Right renal pelvis (tissue), 4 donors: ENCODE results near the gene SLC29A2. TPM values are rescaled to one million over a fixed set of nuclear protein-coding genes. Genes with fewer than 3 reads are reported as not detected.
"Not testable (repeated sequence)": the region's sequence is repeated elsewhere in the genome, so short reads cannot be mapped to it uniquely, and the experiment has no call there.

Experiments
- DNase-seq, 4 donors: peaks; one replicate each; pipeline ENCODE4 v3.0.0-alpha.2; 2013; ENCODE audit warnings: low read depth in 4 of 4, low spot score in 3 of 4, missing footprints in 1 of 4
- polyA plus RNA-seq, 4 donors: library from polyadenylated mRNA; unstranded; fragments of 120-200 nt; gene quantifications; one replicate each; pipeline ENCODE4 v1.2.1, GENCODE V29; 2013; ENCODE audit not compliant: insufficient read length in 4 of 4

The SLC29A2 gene
- polyA plus RNA-seq, 4 donors, result 18.5 to 23.1 (median 20.8) TPM

GRCh38 chr11:66386171-66387069 lies 14.9 kb upstream of the SLC29A2 start:
- DNase-seq, result peak; percentile 72 to 89 (median 84)

- not testable (repeated sequence) for DNase-seq
These were observed 12.8 kb upstream of the SLC29A2 start for GRCh38 chr11:66384316-66384715.

- not testable (repeated sequence) for DNase-seq
These were observed 8.7 kb upstream of the SLC29A2 start for GRCh38 chr11:66380264-66380663.

GRCh38 chr11:66373690-66374287 lies 2.2 kb upstream of the SLC29A2 start:
- DNase-seq, result not testable (repeated sequence)

GRCh38 chr11:66373265-66373664 lies 1.7 kb upstream of the SLC29A2 start:
- DNase-seq, result no peak

- DNase-seq, result no peak
These were observed 2.3 kb downstream of the SLC29A2 start for GRCh38 chr11:66369073-66369894.

- DNase-seq, result no peak
These were observed 3.1 kb downstream of the SLC29A2 start for GRCh38 chr11:66368484-66368883.

- DNase-seq, result no peak
These were observed 3.8 kb downstream of the SLC29A2 start for GRCh38 chr11:66367561-66368312.

GRCh38 chr11:66366844-66367477 lies 4.6 kb downstream of the SLC29A2 start:
- no peak for DNase-seq

GRCh38 chr11:66365711-66366619 lies 5.6 kb downstream of the SLC29A2 start:
- no peak for DNase-seq

GRCh38 chr11:66365166-66365565 lies 6.4 kb downstream of the SLC29A2 start:
- no peak for DNase-seq

- no peak for DNase-seq
These were observed 7.6 kb downstream of the SLC29A2 start for GRCh38 chr11:66363805-66364535.

- DNase-seq, result no peak
These were observed 8.4 kb downstream of the SLC29A2 start for GRCh38 chr11:66363187-66363601.

- no peak for DNase-seq
These were observed 8.9 kb downstream of the SLC29A2 start for GRCh38 chr11:66362481-66363147.

GRCh38 chr11:66361502-66361941 lies 10.0 kb downstream of the SLC29A2 start:
- DNase-seq, result no peak

GRCh38 chr11:66360406-66361073 lies 11.0 kb downstream of the SLC29A2 start:
- no peak for DNase-seq

GRCh38 chr11:66359662-66360087 lies 11.9 kb downstream of the SLC29A2 start:
- no peak for DNase-seq
